Activated CD4-positive, alpha-beta T cell treated with anti-CD3 and anti-CD28 coated beads, Interleukin-2, amount 10 ng/mL, durations not matched to agents 7 days and 5 days (primary cell): Measurements from ENCODE around the gene SPA17. TPM values are rescaled to one million over a fixed set of nuclear protein-coding genes. Genes with fewer than 3 reads are reported as not detected.
A peak's percentile ranks its signal among the peaks of the same experiment; 100 is the strongest.

ENCODE experiments used
- CTCF ChIA-PET: fragments of 350-600 bp; sonication (Branson Sonifier 250); formaldehyde crosslinking; loops from one replicate; lab custom pipeline; 2021; ENCODE audit warnings: antibody characterized with exemption; lab: Charles Lee
- POLR2A ChIA-PET: fragments of 350-600 bp; sonication (Branson Sonifier 250); formaldehyde crosslinking; loops from one replicate; lab custom pipeline; 2021; ENCODE audit warnings: antibody characterized with exemption; lab: Charles Lee
- DNase-seq: peaks from one replicate; pipeline ENCODE4 v3.0.0-alpha.2; 2020
- H3K27ac Mint-ChIP-seq: one replicate; pipeline ENCODE4 v1.8.0; 2021; ENCODE audit warnings: mild to moderate bottlenecking, moderate library complexity, mixed read lengths
- H3K27me3 Mint-ChIP-seq: one replicate; pipeline ENCODE4 v1.8.0; 2021; ENCODE audit warnings: mixed read lengths
- H3K36me3 Mint-ChIP-seq: one replicate; pipeline ENCODE4 v1.8.0; 2021; ENCODE audit warnings: low read depth, mixed read lengths
- H3K4me1 Mint-ChIP-seq: one replicate; pipeline ENCODE4 v1.8.0; 2021; ENCODE audit warnings: mixed read lengths
- H3K4me3 Mint-ChIP-seq: one replicate; pipeline ENCODE4 v1.8.0; 2021; ENCODE audit warnings: mild to moderate bottlenecking, moderate library complexity, mixed read lengths
- H3K9me3 Mint-ChIP-seq: one replicate; pipeline ENCODE4 v1.8.0; 2021; ENCODE audit warnings: mixed read lengths
- total RNA-seq, 2 experiments: library from RNA; stranded (reverse); gene quantifications; one replicate each; pipeline ENCODE4 v1.2.3, GENCODE V29; 2021

Gene SPA17
- total RNA-seq, 2 experiments from 2014 or later, result 1.1 to 1.8 TPM

DNA sequence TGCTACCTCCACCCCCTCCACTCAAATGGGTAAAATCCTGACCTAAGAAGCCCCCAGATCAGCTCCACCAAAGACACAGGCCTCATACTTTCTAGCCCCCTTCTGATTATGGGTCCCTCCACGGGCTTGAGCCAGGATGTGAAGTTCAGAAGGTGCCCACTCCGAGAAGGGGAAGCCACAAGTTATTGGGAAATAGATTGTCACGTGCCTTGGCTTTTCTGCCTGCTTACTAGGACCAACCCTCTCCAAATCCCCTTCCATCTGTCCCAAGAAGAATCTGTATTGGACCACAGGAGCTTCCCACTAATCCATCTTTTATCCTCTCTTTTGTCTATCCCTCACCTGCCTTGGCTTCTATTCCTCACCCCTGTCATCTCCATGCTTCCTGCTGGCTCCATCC is 63.0 kb downstream of the SPA17 start:
- POLR2A ChIA-PET, result interaction anchor here (0.6 kb wide), 1 partner anchor 345 kb away, joined by 3 read pairs; no protein-coding TSS in a partner anchor
- Mint-ChIP-seq H3K4me3 (no peak overlapping the region), H3K27me3 (peaks cover 15% of the 10 kb centered on the region), H3K27ac (no peak overlapping the region), H3K9me3 (no peaks in the 10 kb centered on the region), H3K36me3 (no peaks in the 10 kb centered on the region), H3K4me1 (peaks cover 17% of the 10 kb centered on the region)
- DNase-seq, result no peak
- CTCF ChIA-PET, result interaction anchor here (1.2 to 1.8 kb wide), 2 partner anchors 9 to 27 kb away, joined by 5 to 8 read pairs; no protein-coding TSS in a partner anchor

DNA sequence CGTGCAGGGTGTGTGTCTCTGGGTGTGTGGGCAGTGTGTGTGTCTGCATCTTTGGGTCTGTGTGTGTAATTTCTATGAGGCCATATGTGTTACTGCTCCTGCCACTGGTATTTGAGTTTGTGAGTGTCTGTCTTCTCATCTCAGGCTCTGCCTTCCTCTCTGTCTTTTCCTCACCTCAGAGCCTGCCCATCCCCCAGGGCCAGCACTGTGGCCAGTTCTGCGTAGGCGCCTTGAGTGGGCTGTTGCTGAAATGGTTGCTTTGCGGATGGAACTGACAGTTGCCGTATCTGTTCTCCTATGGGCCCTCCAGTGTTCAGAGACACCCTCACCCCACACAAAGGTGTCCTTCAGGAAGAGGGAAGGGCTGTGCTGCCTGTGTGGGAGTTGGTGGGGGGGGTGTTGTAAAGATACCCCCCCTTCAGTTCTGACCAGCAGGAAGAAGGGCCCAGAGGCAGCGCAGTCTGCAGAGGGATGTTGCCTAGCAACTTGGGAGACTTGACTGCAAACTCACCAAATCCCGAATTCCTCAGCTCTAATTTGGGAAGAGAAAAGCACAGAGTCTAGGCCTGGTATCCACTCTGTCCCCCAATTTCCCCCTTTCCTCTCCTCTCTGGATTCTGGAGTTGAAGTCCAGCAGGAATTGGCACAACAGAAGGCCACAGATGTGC is 64.1 kb downstream of the SPA17 start:
- Mint-ChIP-seq H3K27ac (no peak overlapping the region), H3K4me1 (peaks cover 18% of the 10 kb centered on the region), H3K36me3 (no peaks in the 10 kb centered on the region), H3K4me3 (no peak overlapping the region), H3K9me3 (no peaks in the 10 kb centered on the region), H3K27me3 (peaks cover 21% of the 10 kb centered on the region)
- ChIA-PET CTCF (interaction anchor here (1.0 to 1.8 kb wide), 2 partner anchors 8 to 10 kb away, joined by 6 to 8 read pairs; no protein-coding TSS in a partner anchor), POLR2A (no interaction called here)
- DNase-seq, result no peak

DNA sequence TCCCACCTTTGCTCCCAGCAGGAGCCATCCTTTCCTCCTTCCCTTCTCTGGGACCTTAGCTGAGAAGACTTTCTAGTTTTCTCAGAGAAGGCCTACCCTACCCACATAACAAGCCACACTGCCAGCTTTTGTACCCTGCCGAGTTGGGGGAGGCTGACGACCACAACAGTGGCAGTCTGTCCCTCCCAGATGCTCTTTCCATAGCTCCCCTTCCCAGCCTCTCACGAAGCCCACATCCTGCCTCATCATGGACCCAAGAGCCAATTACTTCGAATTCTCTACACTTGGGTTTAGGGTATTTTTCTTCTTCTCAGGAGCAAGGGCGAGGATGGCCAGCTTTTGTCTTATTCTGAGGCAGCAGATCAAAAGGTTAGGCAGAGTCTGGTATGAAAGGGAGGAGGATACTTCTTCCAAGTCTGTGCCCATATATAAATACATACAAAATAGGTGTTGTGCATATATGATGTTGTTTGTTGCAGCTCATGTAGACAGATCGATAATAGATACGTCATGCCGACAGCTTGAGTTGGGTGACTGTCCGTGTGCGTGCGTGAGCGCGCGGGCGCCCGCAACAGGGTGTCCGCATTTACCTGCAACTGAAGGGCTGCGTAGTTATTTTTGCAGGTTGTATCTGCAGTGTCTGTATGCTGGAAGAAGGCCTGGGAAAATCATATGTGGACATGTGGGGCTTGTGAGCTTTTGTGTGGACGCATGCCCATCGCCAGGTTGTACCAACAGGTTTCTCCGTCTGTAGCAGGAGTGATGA is 65.2 kb downstream of the SPA17 start:
- ChIA-PET POLR2A (no interaction called here), CTCF (interaction anchor here (0.9 to 1.4 kb wide), 3 partner anchors 9 kb away, joined by 3 to 6 read pairs (median 3); no protein-coding TSS in a partner anchor)
- Mint-ChIP-seq H3K4me3 (peak overlapping the region; percentile 76), H3K27me3 (peaks cover 21% of the 10 kb centered on the region), H3K36me3 (no peaks in the 10 kb centered on the region), H3K9me3 (no peaks in the 10 kb centered on the region), H3K27ac (no peak overlapping the region), H3K4me1 (peaks cover 18% of the 10 kb centered on the region)
- DNase-seq, result no peak

DNA sequence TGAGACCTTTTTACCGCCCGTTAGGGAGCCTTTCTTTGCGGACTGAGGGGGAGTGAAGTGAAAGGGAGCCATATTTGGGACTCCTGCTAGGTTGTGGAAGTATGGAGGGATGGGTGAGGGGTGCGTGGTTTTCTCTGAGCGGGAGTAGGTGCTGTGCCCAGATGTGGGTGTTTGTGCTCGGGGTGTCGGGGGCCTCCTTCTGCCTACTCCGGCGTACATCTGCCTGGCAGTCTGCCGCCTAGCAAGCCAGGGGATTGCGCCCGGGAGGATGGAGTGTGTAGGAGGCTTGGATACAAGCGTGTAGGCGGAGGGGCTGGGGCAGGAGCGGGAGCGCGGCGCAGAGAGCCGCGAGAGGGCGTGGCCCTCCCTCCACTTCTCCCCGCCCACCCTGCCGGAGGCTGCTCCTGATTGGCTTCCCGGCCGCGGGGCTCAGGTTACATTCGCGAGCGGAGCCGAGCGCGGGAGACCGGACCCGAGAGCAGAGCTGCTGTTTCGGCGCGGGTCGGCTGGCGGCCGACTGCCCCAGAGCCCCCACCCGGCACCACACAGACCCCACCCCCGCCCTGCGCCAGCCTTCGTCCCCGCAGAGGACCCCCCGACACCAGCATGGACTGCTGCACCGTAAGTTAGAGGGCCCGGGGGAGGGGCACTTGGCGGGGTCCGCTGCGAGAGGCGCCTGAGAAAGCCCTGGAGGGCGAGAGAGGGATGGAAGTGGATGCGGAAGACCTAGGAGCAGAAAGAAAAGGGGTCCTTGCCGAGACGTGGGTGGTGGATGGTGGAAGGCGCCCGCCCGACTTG is 66.0 kb downstream of the SPA17 start, which contains the start of gene NRGN:
Gene NRGN, plus strand, starts transcription at position 464 of the 798 bp plus-strand sequence. Its CDS starts 143 bp downstream, at position 607.
- ChIA-PET POLR2A (no interaction called here), CTCF (interaction anchor here (0.9 to 2.1 kb wide), 6 partner anchors 9 to 137 kb away, joined by 3 to 5 read pairs (median 3); no protein-coding TSS in a partner anchor)
- DNase-seq, result peak; percentile 86
- Mint-ChIP-seq H3K27me3 (peaks cover 18% of the 10 kb centered on the region), H3K4me1 (peaks cover 18% of the 10 kb centered on the region), H3K4me3 (peak within 1 kb of the TSS; percentile 76), H3K9me3 (no peaks in the 10 kb centered on the region), H3K36me3 (no peaks in the 10 kb centered on the region), H3K27ac (peak within 1 kb of the TSS; percentile 58)

DNA sequence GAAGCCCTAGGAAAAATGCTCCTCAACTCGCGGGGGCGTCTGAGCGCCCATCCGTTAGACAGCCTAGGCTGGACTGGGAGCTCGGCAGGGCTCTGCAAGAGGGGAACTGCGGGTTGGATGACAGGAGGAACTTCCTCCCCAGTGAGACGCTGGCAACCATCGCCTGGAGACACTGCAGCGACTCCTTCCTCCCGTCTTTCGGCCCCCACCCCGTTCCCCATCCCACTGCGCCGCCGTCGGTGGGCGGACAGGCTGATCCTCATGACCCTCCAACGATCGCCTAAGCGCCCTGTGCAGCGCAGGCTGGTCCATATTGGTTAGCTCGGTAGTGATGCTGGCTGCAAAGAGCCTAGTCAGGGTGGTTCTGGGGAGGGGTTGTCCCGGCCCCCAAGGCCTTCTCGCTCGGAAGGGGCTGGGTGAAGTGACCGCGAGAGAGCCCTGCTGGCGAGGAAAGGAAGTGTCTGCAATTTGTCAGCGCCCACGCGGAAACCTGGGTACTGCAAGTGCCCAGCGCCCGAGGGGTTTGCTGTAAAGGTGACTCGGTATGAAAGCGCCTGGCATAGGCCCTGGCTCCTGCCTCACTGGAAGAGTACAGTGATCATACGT is 66.7 kb downstream of the SPA17 start:
- Mint-ChIP-seq H3K4me1 (peaks cover 22% of the 10 kb centered on the region), H3K36me3 (no peaks in the 10 kb centered on the region), H3K4me3 (peak overlapping the region; percentile 76)

DNA sequence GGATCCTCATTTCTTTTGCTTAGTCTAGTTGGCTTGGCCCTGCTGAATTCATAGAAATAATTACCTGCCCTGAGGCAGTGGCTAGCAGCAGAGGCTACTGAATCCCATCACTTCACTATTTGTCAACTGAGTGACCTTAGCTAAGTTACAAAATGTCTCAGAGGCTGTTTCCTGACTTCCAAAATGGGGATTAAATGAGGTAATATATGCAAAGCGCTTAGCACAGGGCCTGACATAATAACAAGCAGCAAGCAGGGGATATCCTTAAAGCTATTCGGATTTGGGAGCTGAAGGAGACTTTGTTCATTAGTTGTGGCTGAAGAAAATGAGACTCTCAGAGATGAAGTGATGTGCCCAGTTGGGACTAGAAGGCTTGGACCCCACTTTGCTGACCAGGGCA is 68.9 kb downstream of the SPA17 start:
- Mint-ChIP-seq H3K4me3 (no peak overlapping the region), H3K27me3 (peaks cover 18% of the 10 kb centered on the region), H3K4me1 (peaks cover 28% of the 10 kb centered on the region), H3K27ac (no peak overlapping the region), H3K36me3 (no peaks in the 10 kb centered on the region), H3K9me3 (no peaks in the 10 kb centered on the region)
- no peak for DNase-seq
- ChIA-PET CTCF (interaction anchor here (0.5 to 2.4 kb wide), 3 partner anchors 12 to 21 kb away, joined by 3 to 7 read pairs (median 6); no protein-coding TSS in a partner anchor), POLR2A (no interaction called here)

More for the DNA sequence above, 66.7 kb downstream of the SPA17 start:
- DNase-seq, result peak; percentile 51
- CTCF ChIA-PET, result interaction anchor here (1.0 to 2.1 kb wide), 7 partner anchors 8 to 214 kb away, joined by 3 to 5 read pairs (median 3); partner anchors contain the start of gene CCDC15
- Mint-ChIP-seq H3K27me3 (peaks cover 18% of the 10 kb centered on the region), H3K9me3 (no peaks in the 10 kb centered on the region), H3K27ac (peak overlapping the region; percentile 58)
- POLR2A ChIA-PET, result no interaction called here

DNA sequence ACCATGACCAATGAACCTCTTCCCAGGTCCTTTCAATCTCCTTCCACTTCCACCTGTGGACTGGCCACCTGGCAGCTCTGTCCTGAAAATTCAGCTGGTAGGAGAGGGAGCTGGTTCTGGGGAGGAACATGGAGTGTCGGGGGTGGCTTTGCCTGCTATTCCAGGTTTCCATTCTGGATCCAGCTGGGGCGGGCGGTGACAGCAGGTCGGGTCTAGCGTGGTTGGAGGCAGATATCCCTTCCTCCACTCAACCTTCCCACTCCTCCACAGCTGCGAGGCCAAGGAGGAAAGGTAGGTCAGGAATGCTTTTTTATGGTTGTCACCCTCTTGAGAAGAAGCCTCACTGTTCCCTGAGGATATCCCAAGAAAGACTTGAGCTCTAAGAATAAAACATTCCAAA is 69.3 kb downstream of the SPA17 start:
- no peak for DNase-seq
- H3K4me1 Mint-ChIP-seq, result peaks cover 28% of the 10 kb centered on the region
- POLR2A ChIA-PET, result no interaction called here
- peaks cover 18% of the 10 kb centered on the region for H3K27me3 Mint-ChIP-seq
- no peaks in the 10 kb centered on the region for H3K9me3 Mint-ChIP-seq
- H3K4me3 Mint-ChIP-seq, result no peak overlapping the region
- H3K36me3 Mint-ChIP-seq, result no peaks in the 10 kb centered on the region
- CTCF ChIA-PET, result interaction anchor here (0.5 to 2.4 kb wide), 3 partner anchors 12 to 20 kb away, joined by 3 to 7 read pairs (median 6); no protein-coding TSS in a partner anchor
- H3K27ac Mint-ChIP-seq, result no peak overlapping the region

DNA sequence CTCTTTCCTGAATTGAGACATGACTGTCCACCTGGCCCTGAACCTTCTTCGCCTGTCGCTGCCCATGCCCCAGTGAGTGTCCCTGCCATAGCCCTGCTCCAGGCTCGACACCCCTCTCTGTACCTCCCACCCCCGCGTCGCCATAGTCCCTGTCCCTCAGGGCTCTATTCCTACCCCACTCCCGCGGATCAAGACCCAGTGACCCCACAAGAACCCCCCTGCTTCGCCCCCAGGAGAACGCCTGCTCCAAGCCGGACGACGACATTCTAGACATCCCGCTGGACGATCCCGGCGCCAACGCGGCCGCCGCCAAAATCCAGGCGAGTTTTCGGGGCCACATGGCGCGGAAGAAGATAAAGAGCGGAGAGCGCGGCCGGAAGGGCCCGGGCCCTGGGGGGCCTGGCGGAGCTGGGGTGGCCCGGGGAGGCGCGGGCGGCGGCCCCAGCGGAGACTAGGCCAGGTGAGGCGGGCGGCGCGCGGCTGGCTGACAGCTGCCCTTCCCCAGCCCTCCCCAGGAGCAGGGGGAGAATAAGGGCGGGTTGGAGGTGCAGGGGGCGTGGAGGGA is 71.6 kb downstream of the SPA17 start:
- ChIA-PET CTCF (interaction anchor here (0.7 to 3.1 kb wide), 14 partner anchors 8 to 397 kb away, joined by 3 to 21 read pairs (median 4); partner anchors contain the start of genes MSANTD2 and TBRG1), POLR2A (no interaction called here)
- Mint-ChIP-seq H3K4me1 (peaks cover 44% of the 10 kb centered on the region), H3K9me3 (no peaks in the 10 kb centered on the region), H3K36me3 (no peaks in the 10 kb centered on the region), H3K4me3 (peak overlapping the region; percentile 85), H3K27ac (no peak overlapping the region), H3K27me3 (peaks cover 13% of the 10 kb centered on the region)
- no peak for DNase-seq

DNA sequence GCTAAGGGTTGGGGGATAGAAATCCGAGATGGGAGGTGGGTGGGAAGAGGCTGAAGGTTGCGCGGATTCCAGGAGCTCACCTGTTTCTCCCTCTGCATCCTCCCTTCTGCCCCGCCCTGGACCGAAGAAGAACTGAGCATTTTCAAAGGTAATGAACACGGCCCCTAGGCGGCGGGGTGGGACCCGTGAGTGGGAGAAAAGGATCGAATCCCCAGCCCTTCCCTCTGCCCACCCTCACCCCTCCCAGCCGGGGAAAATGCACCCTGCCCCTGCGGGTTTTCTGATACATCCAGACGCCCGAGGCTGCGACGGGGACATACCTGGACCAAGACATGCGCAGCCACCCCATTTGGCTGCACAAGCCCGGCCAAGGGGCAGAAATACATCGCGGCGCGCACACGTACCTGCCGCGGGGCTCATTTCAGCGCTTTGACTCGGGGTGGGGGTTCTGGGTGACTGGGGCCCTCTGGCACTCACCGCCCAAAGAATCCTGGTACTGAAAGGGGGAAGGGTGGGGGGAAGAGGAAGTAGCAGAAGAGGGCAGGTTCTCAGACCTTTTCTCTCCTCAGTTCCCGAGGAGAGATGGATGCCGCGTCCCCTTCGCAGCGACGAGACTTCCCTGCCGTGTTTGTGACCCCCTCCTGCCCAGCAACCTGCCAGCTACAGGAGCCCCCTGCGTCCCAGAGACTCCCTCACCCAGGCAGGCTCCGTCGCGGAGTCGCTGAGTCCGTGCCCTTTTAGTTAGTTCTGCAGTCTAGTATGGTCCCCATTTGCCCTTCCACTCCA is 72.3 kb downstream of the SPA17 start:
- POLR2A ChIA-PET, result interaction anchor here (0.6 kb wide), 1 partner anchor 61 kb away, joined by 3 read pairs; no protein-coding TSS in a partner anchor
- DNase-seq, result peak; percentile 38

DNA sequence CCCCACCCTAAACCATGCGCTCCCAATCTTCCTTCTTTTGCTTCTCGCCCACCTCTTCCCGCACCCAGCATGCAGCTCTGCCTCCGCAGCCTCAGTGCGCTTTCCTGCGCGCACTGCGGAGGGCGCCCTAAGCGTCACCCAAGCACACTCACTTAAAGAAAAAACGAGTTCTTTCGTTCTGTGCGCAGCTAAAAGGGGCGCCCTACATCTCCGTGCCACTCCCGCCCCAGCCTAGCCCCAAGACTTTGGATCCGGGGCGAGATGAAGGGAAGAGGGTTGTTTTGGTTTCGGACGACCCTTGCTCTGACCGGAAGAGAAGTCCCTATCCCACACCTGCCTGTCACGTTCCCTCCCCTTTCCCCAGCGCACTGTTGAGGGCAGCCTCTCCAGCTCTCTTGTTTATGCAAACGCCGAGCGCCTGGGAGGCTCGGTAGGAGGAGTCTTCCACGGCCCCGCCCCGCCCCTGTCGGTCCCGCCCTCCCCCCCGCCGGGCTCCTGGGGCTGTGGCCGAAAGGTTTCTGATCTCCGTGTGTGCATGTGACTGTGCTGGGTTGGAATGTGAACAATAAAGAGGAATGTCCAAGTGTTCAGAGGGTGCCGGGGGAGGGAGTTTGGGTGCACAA is 73.0 kb downstream of the SPA17 start:
- ChIA-PET CTCF (interaction anchor here (0.6 to 3.1 kb wide), 25 partner anchors 8 to 396 kb away, joined by 3 to 21 read pairs (median 4); partner anchors contain the start of gene MSANTD2), POLR2A (interaction anchor here (0.6 kb wide), 1 partner anchor 60 kb away, joined by 3 read pairs; no protein-coding TSS in a partner anchor)
- Mint-ChIP-seq H3K4me1 (peaks cover 38% of the 10 kb centered on the region), H3K27ac (peak overlapping the region; percentile 92), H3K9me3 (no peaks in the 10 kb centered on the region), H3K27me3 (peaks cover 7% of the 10 kb centered on the region), H3K36me3 (no peaks in the 10 kb centered on the region), H3K4me3 (peak overlapping the region; percentile 85)
- DNase-seq, result peak; percentile 79

More for the DNA sequence above, 72.3 kb downstream of the SPA17 start:
- CTCF ChIA-PET, result interaction anchor here (0.7 to 3.1 kb wide), 27 partner anchors 9 to 396 kb away, joined by 3 to 21 read pairs (median 4); partner anchors contain the start of genes MSANTD2 and TBRG1
- Mint-ChIP-seq H3K27ac (peak overlapping the region; percentile 92), H3K27me3 (peaks cover 13% of the 10 kb centered on the region), H3K9me3 (no peaks in the 10 kb centered on the region), H3K4me3 (peak overlapping the region; percentile 85), H3K36me3 (no peaks in the 10 kb centered on the region), H3K4me1 (peaks cover 40% of the 10 kb centered on the region)
